HCT116 (cell line): Measurements from ENCODE around the gene MBLAC1. TPM values are rescaled to one million over a fixed set of nuclear protein-coding genes. Genes with fewer than 3 reads are reported as not detected.
A peak's percentile ranks its signal among the peaks of the same experiment; 100 is the strongest.

ENCODE experiments used
- ATAC-seq: fragments of 200-7000 bp; cut with Tn5 transposase; 2 replicates; pipeline ENCODE4 v1.9.1; 2020; ENCODE audit warnings: mild to moderate bottlenecking, moderate library complexity
- BruUV-seq: library from RNA; stranded (reverse); fragments of 400-500 nt; replicated peaks from 2 replicates; lab custom pipeline; 2021; lab: Mats Ljungman, UMichigan
- CTCF ChIA-PET: fragments of 300-600 bp; sonication (Branson Sonifier 250); formaldehyde crosslinking; loops from one replicate; lab custom pipeline; 2021; ENCODE audit warnings: antibody characterized with exemption; lab: Charles Lee
- POLR2A ChIA-PET: fragments of 300-600, 350-600 bp; sonication (Branson Sonifier 250); formaldehyde crosslinking; loops from one replicate; lab custom pipeline; 2021; ENCODE audit warnings: antibody characterized with exemption; lab: Charles Lee
- RAD21 ChIA-PET, 2 experiments: fragments of 300-600 bp; sonication (Branson Sonifier 250); formaldehyde crosslinking; loops; one replicate each; lab custom pipeline; 2023; ENCODE audit warnings: low total read pairs in 2 of 2; ENCODE audit not compliant: uncharacterized antibody in 2 of 2, unreplicated experiment in 2 of 2, low non-redundant PET in 1 of 2; lab: Charles Lee
- DNase-seq: peaks from one replicate; pipeline ENCODE4 v3.0.0-alpha.2; 2010; ENCODE audit warnings: low read depth, low spot score
- H2AFZ ChIP-seq: fragments of 200-600 bp; shearing (Covaris generic), sonication (generic); 2 replicates; pipeline ENCODE4 v1.6.1; 2017; ENCODE audit warnings: low read depth, mixed run types, mixed read lengths, antibody characterized with exemption, low read length; ENCODE audit not compliant: poor library complexity, severe bottlenecking
- H3K27ac ChIP-seq: 2 replicates; pipeline ENCODE4 v1.5.1; 2012; ENCODE audit warnings: low read depth, low read length
- H3K27me3 ChIP-seq: fragments of 200-600 bp; sonication (generic); 2 replicates; pipeline ENCODE4 v1.6.1; 2016; ENCODE audit warnings: mixed run types, low read length, mixed read lengths; ENCODE audit not compliant: insufficient read depth
- H3K36me3 ChIP-seq, 2 experiments: fragments of 200-500 bp in 1 of 2; fragments of 200-600 bp in 1 of 2; sonication (Bioruptor generic) in 1 of 2; sonication (generic) in 1 of 2; 2 replicates each; pipeline versions ENCODE4 v1.5.1 to v1.6.1; 2014 to 2016; ENCODE audit warnings: low read length in 2 of 2, inconsistent platforms in 1 of 2, mixed read lengths in 1 of 2, mixed run types in 1 of 2; ENCODE audit not compliant: insufficient read depth in 2 of 2, control insufficient read depth in 1 of 2
- H3K4me1 ChIP-seq, 2 experiments: fragments of 200-600 bp in 1 of 2; sonication (generic) in 1 of 2; 2 replicates each; pipeline versions ENCODE4 v1.5.1 to v1.6.1; 2012 to 2017; ENCODE audit warnings: low read length in 2 of 2, inconsistent platforms in 1 of 2, mild to moderate bottlenecking in 1 of 2, mixed read lengths in 1 of 2, mixed run types in 1 of 2, moderate library complexity in 1 of 2; ENCODE audit not compliant: insufficient read depth in 2 of 2, control insufficient read depth in 1 of 2
- H3K4me2 ChIP-seq: fragments of 200-600 bp; sonication (generic); 2 replicates; pipeline ENCODE4 v1.6.1; 2017; ENCODE audit warnings: mixed run types, low read length, mixed read lengths
- H3K4me3 ChIP-seq, 2 experiments: fragments of 200-600 bp in 1 of 2; sonication (generic) in 1 of 2; replicated peaks in 1 of 2; 2 replicates each; pipeline ENCODE4 v1.5.1; 2011 to 2016; ENCODE audit warnings: low read length in 2 of 2, control low read depth in 1 of 2, low read depth in 1 of 2, mild to moderate bottlenecking in 1 of 2, mixed read lengths in 1 of 2, mixed run types in 1 of 2
- H3K79me2 ChIP-seq: fragments of 200-600 bp; sonication (generic); 2 replicates; pipeline ENCODE4 v1.6.1; 2017; ENCODE audit warnings: mild to moderate bottlenecking, mixed run types, low read length, moderate library complexity, mixed read lengths; ENCODE audit not compliant: insufficient read depth
- H3K9ac ChIP-seq: fragments of 200-600 bp; sonication (generic); 2 replicates; pipeline ENCODE4 v1.6.1; 2016; ENCODE audit warnings: low read length, mixed read lengths
- H3K9me2 ChIP-seq: fragments of 200-600 bp; sonication (generic), shearing (Covaris generic); 2 replicates; pipeline ENCODE4 v1.6.1; 2017; ENCODE audit warnings: mixed run types, mild to moderate bottlenecking, moderate library complexity; ENCODE audit not compliant: insufficient read depth
- H3K9me3 ChIP-seq, 2 experiments: fragments of 200-500 bp in 1 of 2; fragments of 200-600 bp in 1 of 2; sonication (Bioruptor generic) in 1 of 2; sonication (generic) in 1 of 2; 2 replicates each; pipeline ENCODE4 v1.6.1; 2014 to 2017; ENCODE audit warnings: low read length in 2 of 2, mixed read lengths in 2 of 2, inconsistent platforms in 1 of 2, low read depth in 1 of 2, mild to moderate bottlenecking in 1 of 2, mixed run types in 1 of 2, moderate library complexity in 1 of 2; ENCODE audit not compliant: control insufficient read depth in 1 of 2, insufficient read depth in 1 of 2
- H4K20me1 ChIP-seq: fragments of 200-600 bp; sonication (generic), shearing (Covaris generic); 2 replicates; pipeline ENCODE4 v1.6.1; 2017; ENCODE audit warnings: mixed run types, mild to moderate bottlenecking, moderate library complexity; ENCODE audit not compliant: insufficient read depth
- CBX3 ChIP-seq: IDR thresholded peaks from 2 replicates; pipeline ENCODE4 v1.6.1; 2012; ENCODE audit warnings: low read depth
- CEBPB ChIP-seq: IDR thresholded peaks from 2 replicates; pipeline ENCODE4 v1.6.1; 2012; ENCODE audit warnings: low read depth
- intact Hi-C: fragments of 100-400 bp; cut with micrococcal nuclease; formaldehyde crosslinking; loops from 2 replicates; pipeline ENCODE4 v1.10.0; 2022
- total RNA-seq: library from RNA; stranded (reverse); gene quantifications from one replicate; pipeline ENCODE4 v1.2.1, GENCODE V29; 2021; ENCODE audit not compliant: unreplicated experiment

The MBLAC1 gene
- total RNA-seq, 1 experiment from 2014 or later, result 2.0 TPM

DNA sequence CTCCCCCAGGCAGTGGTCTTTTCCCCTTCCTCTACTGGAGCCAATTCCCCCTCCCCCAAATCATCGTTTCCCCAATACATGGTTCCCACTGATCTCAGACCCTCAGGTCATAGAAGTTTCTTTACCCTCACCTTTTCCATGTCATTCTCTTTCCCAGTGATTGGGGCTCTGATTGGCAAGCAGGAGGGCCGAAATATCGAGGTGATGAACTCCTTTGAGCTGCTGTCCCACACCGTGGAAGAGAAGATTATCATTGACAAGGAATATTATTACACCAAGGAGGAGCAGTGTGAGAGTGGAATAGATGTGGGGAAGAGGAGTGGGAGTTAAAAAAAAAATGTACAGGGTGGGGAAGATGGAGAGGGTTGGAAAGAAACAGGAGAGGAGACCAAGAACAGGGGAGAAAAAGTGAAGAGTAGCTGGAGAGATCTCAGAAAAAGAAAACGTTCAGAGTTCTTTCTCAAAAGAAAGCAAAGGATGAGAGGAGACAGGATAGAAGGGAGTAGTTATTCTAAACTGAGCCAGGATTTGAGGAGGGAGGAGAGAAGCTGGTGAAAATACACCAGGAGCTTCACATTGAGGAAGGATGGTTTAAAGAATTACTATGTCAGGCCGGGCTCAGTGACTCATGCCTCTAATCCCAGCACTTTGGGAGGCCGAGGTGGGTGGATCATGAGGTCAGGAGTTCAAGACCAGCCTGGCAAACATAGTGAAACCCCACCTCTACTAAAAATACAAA lies 37.1 kb upstream of the MBLAC1 start:
- BruUV-seq, result no TSS peak
- CTCF ChIA-PET, result interaction anchor here (1.5 kb wide), 1 partner anchor 12 kb away, joined by 4 read pairs; the partner anchor contains the start of genes AP4M1 and MCM7
- H3K4me2 ChIP-seq, result peak overlapping the region; percentile 83

DNA sequence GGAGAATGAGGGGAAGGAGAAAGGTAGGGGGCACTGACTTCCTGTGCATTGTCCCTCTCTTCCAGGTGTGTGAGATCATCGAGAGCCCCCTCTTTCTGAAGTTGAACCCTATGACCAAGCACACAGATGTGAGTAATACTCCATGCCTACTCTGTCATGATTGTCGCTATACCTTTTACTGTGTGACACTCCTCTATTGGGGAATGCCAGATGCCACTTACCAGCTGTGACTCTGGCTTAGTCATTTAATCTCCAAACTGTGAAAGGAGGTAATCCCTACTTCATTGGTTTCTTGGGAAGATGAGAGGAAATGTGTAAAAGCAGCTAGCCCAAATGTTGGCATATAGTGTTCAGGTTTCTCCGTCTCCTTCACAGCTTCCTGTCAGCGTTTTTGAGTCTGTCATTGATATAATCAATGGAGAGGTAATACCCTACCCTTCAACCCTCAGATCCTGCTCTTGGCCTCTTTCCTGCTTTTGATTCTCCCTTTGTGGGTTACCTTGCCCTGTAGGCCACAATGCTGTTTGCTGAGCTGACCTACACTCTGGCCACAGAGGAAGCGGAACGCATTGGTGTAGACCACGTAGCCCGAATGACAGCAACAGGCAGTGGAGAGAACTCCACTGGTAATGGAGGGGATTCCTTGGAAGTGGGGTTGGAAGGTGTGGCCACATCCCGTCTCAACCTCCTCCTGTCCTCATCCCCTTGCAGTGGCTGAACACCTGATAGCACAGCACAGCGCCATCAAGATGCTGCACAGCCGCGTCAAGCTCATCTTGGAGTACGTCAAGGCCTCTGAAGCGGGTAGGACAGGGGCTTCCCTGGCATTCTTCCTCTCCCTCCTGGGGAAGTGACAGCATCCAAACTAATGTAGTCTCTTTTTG lies 36.0 kb upstream of the MBLAC1 start:
- Histone ChIP-seq H3K4me3 (no peak overlapping the region), H3K9me3 (no peaks in the 10 kb centered on the region), H3K4me1 (peaks cover 8 to 38% of the 10 kb centered on the region in 2 experiments), H3K9ac (no peak overlapping the region), H3K79me2 (peaks cover 41% of the 10 kb centered on the region), H3K27me3 (no peaks in the 10 kb centered on the region), H4K20me1 (peaks cover 13% of the 10 kb centered on the region), H2AFZ (no peak overlapping the region), H3K4me2 (peak overlapping the region; percentile 83), H3K27ac (peak overlapping the region; percentile 90; the same call in 1 of the 2 replicates), H3K9me2 (no peaks in the 10 kb centered on the region), H3K36me3 (peaks cover 33 to 52% of the 10 kb centered on the region in 2 experiments)
- no peak for TF ChIP-seq CBX3
- DNase-seq (no peak), ATAC-seq (peak; percentile 12)
- POLR2A ChIA-PET, result interaction anchor here (1.3 to 2.3 kb wide), 2 partner anchors 10 to 11 kb away, joined by 3 to 8 read pairs; partner anchors contain the start of genes AP4M1 and MCM7
- TSS peak; percentile 55 for BruUV-seq
- RAD21 ChIA-PET, result no interaction called here
- CTCF ChIA-PET, result no interaction called here
- intact Hi-C loops, result no loop called here

More for the DNA sequence above, 37.1 kb upstream of the MBLAC1 start:
- DNase-seq (no peak), ATAC-seq (no peak)
- peak overlapping the region; percentile 94 for H3K9ac ChIP-seq
- H3K27ac ChIP-seq, result peak overlapping the region; percentile 90
- H2AFZ ChIP-seq, result no peak overlapping the region
- ChIA-PET RAD21 (no interaction called here), POLR2A (interaction anchor here (0.5 to 2.3 kb wide), 4 partner anchors 11 to 714 kb away, joined by 3 to 11 read pairs (median 6); partner anchors contain the start of genes AP4M1 and MCM7)
- peaks cover 22 to 41% of the 10 kb centered on the region in 2 experiments; a peak in 3 of 4 replicates for H3K36me3 ChIP-seq
- intact Hi-C loops, result loop anchor here (1.0 kb wide), 1 partner anchor 11 kb away; no protein-coding TSS in a partner anchor
- H4K20me1 ChIP-seq, result peaks cover 11% of the 10 kb centered on the region
- no peak for TF ChIP-seq CEBPB
- no peaks in the 10 kb centered on the region for H3K27me3 ChIP-seq
- no peaks in the 10 kb centered on the region for H3K9me3 ChIP-seq
- H3K4me1 ChIP-seq, result peaks cover 8 to 38% of the 10 kb centered on the region in 2 experiments
- peaks cover 30% of the 10 kb centered on the region for H3K79me2 ChIP-seq
- peak overlapping the region; percentile 91 to 93 for H3K4me3 ChIP-seq
- no peaks in the 10 kb centered on the region for H3K9me2 ChIP-seq
